CD4-positive, alpha-beta T cell treated with Interleukin-21 for 1 hour (primary cell): ENCODE results near the gene RCCD1.

ENCODE experiments used
- DNase-seq: peaks from one replicate; pipeline ENCODE4 v3.0.0-alpha.2; 2020

Gene RCCD1

DNA sequence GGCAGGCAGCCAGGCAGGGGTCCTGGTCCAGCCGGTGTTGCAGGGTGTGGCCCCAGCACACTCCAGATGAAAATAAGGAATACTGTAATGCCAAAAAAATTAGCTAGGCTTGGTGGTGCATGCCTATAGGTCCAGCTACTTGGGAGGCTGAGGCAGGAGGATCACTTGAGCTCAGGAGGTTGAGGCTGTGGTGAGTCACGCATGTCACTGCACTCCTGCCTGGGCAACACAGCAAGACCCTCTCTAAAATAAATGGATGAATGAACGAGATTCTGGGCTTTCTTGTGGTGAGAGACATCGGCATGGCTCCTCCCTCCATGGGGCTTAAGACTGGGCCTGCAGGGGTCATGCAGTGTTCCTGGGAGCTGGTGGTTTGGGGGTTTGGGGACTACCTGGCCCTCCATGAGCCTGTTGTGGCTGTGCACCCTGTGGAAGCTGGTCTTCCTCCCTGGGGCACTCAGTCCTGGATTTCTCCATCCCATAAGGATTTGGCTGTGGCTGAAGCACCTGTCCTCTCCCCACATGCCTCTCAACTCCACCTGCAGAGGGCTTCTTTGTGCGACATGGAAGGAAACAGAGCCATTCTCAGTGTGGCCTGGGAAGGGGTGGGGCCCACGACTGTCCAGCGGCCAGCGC, 7.6 kb upstream of the RCCD1 start:
- DNase-seq, result no peak

DNA sequence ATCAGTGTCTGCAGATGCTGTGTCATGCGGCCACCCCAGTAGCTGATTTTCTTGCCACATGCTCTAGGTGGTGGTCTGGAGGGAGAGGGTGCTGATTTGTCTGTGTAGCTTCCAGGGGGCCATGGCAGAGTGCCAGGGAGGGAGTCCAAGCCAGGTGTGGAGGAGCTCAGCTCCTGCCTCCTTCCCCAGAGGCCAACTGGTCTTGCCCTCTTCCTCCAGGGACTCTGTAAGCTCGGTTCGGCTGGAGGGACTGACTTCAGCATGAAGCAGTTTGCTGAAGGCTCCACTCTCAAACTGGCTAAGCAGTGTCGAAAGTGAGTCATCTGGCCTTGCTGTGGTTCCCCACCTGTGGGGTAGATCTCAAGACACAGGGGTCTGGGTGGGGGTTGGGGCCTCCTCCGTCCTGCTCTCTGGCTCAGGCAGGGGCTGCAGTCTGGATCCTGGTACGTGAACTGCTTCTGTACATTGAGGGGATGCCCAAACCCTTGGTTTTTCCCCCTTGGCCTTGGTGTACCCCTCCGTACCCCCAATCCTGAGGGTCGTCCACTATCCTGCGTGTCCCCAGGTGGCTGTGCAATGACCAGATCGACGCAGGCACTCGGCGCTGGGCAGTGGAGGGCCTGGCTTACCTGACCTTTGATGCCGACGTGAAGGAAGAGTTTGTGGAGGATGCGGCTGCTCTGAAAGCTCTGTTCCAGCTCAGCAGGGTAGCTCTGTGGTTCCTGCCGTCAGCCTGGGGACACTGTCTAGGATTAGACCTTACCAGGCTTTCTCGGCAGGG, 6.9 kb upstream of the RCCD1 start:
- no peak for DNase-seq

DNA sequence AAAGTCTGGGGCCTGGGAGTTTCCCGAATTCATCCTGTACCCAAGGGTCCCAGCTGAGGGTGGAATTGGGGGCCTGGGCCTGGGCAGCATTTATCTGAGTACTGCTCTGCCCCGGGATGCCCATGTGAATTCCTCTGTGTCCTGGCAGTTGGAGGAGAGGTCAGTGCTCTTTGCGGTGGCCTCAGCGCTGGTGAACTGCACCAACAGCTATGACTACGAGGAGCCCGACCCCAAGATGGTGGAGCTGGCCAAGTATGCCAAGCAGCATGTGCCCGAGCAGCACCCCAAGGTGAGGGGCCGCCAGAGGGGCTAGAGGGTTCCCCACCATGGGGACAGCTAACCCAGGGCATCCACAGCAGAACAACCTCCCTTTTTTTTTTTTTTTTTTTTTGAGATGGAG, 6.2 kb upstream of the RCCD1 start:
- DNase-seq, result no peak

DNA sequence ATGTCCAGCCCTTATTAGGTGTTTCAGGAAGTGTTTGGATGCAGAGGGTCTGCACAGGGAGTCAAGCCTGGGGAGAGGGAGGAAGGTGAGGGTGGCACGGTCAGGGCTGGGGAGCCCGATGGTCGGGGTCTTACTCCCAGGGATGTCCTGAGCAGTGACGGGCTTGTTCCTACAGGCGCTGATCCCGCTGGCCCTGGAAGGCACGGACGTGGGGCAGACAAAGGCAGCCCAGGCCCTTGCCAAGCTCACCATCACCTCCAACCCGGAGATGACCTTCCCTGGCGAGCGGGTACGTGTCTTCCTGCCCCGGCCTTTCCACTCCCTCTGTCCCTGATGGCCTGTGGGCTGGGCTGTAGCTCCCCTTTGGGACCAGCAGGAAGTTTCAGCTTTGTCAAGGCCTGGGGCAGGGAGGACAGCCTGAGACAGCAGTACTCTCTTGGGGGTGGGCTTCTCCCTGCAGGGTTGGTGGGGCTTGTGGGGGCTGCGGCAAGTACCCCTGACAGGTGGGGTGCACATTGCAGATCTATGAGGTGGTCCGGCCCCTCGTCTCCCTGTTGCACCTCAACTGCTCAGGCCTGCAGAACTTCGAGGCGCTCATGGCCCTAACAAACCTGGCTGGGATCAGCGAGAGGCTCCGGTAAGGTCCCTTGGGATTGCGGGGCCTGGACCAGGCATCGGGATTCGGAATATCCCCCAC, 4.6 kb upstream of the RCCD1 start:
- no peak for DNase-seq

DNA sequence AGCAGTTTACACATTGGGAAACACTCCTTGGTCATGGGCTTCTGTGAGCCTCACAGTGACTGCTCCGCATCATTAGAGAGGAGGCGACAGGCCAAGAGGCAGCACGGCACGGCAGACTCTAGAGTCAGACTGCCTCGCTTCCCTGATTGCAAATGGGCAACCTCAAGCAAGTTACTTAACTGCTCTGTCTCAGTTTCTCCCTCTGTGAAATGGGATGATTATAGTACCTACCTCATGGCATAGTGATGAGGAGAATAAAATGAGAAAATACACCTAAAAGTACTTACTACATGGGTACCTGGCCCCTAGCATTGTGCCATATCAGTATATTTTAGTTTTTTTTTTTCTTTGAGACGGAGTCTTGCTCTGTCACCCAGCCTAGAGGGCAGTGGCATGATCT, 4.0 kb upstream of the RCCD1 start:
- no peak for DNase-seq

DNA sequence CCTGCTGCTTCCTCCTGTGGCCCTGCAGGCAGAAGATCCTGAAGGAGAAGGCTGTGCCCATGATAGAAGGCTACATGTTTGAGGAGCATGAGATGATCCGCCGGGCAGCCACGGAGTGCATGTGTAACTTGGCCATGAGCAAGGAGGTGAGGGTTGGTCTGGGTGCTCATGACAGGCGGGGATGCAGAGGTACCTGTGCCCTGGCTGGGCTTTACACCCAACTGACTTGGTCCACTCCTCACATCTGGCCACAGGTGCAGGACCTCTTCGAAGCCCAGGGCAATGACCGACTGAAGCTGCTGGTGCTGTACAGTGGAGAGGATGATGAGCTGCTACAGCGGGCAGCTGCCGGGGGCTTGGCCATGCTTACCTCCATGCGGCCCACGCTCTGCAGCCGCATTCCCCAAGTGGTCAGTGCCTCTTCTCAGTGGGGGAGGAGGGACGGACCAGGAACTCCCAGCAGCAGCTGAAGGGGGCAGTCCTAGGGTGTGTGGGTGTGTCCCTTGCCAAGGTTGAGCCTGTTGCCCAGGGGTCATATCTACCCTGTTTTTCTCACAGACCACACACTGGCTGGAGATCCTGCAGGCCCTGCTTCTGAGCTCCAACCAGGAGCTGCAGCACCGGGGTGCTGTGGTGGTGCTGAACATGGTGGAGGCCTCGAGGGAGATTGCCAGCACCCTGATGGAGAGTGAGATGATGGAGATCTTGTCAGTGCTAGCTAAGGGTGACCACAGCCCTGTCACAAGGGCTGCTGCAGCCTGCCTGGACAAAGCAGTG, 1.6 kb upstream of the RCCD1 start:
- no peak for DNase-seq

DNA sequence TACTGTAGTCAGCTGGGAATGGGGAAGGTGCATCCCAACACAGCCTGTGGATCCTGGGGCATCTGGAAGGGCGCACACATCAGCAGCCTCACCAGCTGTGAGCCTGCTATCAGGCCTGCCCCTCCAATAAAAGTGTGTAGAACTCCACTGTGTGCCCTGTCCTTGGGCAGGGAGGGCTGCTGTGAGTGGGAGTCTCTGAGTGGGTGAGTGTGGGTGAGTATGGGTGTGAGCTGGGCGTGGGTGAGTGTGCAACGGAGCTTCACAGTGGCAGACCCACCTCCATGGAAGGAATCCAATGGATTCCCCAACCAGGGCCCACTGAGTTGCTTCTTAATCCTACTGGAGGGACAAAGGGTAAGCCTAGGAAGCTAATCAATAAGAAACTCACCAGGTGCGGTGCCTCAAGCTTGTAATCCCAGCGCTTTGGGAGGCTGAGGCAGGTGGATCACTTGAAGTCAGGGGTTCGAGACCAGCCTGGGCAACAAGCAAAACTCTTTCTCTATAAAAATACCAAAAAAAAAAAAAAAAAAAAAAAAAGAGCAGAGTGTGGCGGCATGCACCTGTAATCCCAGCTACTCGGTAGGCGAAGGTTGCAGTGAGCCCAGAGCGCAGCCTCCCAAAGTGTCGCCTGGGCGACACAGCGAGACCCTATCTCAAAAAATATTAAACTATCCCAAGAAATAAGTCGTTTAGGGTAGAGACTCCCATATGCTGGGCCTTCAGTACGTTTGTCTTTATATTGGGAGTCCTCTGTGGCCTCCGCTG, 555 bp upstream of the RCCD1 start:
- DNase-seq, result no peak

DNA sequence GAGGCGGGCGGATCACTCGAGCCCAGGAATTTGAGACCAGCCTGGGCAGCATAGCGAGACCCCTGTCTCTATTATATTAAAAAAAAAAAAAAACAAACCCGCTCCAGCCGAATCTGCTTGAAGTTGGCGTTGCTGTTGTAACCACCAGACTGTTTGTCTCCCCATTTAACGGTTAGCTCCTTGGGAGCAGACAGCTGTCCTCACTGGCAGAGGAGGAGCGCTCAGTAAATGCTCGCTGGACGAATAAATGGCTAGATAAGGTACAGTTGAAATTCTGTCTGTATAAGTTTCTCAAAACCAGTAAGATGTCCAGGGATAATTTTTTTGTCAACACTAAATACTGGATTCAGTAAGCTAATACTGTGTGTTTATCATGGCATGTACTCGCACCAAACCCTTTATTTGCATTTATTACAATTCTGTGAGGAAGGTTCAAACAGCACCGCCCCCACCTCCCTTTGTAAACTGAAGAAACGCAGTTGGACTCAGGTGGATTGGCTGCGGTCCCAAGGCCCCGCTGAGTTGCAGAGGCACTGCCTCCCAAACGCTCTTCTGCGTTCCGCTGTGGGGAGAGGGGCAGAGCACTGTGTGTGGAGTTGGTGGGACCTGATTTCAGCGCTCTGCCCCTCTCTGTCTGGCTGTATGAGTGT, 1.1 kb downstream of the RCCD1 start:
- no peak for DNase-seq

DNA sequence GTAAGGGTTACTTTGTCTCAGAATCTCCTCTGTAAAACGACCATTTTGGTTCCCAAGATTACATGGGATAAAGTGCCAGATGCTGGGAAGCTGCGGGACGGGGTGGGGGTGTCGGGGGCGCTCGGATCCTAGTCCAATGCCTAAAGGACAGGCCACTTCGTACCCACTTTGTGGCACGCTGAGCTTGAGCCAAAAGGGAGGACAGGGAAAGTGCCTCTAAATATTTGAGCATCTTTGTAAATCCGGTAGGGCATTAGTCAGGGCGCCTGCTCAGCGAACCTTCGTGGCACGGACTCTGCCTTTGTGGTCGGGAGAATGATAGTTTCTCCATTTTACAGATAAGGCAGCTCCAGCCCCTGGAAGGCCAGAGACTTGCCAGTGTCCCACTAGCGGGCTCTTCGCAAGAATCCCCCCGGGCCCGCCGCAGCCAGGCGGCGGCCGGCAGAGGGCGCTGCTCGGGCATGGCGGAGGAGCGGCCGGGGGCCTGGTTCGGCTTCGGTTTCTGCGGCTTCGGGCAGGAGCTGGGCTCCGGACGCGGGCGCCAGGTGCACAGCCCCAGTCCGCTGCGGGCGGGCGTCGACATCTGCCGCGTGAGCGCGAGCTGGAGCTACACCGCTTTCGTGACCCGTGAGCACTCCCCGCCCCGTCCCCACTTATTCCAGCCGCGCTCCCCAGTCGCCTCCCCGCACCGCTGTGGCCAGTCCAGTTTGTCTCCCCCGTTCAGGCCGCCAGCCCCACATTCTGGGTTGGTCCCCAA, 1.8 kb downstream of the RCCD1 start:
- DNase-seq, result peak; percentile 67

DNA sequence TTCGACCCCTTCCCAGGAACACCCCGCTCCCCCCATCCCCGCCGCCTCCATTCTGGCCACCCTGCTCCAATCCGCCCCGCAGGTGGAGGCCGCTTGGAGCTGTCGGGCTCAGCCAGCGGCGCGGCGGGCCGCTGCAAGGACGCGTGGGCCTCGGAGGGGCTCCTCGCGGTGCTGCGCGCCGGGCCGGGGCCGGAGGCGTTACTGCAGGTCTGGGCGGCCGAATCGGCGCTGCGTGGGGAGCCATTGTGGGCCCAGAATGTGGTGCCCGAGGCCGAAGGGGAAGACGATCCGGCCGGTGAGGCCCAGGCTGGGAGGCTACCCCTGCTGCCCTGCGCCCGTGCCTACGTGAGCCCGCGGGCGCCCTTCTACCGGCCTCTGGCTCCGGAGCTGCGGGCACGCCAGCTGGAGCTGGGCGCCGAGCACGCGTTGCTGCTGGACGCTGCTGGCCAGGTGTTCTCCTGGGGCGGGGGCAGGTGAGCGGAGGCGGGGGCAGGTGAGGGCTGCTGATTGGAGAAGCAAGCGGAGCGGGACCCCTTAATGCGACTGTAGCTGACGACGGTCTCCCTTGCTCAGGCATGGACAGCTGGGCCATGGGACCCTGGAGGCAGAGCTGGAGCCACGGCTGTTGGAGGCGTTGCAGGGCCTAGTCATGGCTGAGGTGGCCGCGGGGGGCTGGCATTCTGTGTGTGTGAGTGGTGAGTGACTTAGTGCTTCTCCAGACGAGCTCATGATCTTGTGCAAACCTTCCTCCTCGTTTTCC, 2.5 kb downstream of the RCCD1 start:
- DNase-seq, result no peak

DNA sequence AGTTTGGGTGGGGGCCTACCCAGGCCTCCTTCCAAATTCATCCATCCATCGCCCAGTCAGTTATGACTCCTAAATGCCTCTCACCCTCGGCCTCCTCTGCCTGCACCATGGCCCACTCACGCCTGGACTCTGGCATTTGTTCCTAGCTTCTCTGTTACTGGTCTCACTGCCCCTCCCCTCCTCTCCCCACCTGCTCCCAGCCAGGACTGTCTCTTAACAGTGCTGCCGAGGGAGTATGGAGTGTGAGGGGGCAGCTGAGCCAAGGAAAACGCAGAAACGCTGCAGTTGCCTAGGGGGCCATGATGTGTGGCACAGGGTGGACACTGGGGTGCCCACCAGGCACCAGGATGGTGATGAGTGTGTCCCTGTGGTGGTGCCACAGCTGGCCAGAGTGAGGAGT, 3.1 kb downstream of the RCCD1 start:
- no peak for DNase-seq

DNA sequence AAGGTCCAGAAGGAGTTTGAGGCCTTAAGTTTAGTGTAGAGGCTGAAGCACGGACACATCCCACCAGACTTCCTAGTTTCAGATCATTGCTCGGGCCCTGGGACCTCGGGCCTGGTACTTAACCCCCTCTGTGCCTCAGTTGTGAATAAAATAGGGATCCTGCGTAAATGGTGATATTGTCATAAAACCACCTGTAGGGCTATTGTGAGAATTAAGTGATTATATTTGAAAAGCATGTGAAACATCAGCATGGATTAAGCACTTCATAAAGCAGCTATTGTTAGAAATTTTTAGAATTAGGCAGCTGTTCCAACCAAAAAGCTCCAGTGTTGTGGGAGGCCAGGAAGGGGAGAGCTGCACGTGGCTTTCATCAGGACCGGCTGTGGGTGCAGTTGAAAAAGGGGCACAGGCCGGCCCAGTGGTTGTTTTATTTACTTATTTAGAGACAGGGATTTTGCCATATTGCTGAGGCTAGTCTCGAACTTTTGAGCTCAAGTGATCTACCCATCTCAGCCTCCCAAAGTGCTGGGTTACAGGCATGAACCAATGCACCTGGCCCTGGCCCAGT, 4.4 kb downstream of the RCCD1 start:
- no peak for DNase-seq

DNA sequence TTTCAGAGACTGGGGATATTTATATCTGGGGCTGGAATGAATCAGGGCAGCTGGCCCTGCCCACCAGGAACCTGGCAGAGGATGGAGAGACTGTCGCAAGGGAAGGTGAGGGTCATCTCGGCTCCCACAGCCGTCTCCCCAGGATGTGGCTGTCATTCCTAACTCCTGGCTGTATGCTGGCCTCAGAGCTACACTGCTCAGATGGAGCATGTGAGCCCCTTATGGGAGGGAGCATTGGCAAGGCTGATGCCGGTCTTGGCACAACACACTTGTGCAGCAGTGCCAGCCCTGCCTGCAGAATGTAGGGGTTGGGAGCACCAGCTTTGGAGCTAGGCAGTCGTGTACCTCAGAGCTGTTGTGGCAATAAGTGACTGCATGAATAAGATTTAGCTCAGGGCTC, 5.2 kb downstream of the RCCD1 start:
- no peak for DNase-seq

DNA sequence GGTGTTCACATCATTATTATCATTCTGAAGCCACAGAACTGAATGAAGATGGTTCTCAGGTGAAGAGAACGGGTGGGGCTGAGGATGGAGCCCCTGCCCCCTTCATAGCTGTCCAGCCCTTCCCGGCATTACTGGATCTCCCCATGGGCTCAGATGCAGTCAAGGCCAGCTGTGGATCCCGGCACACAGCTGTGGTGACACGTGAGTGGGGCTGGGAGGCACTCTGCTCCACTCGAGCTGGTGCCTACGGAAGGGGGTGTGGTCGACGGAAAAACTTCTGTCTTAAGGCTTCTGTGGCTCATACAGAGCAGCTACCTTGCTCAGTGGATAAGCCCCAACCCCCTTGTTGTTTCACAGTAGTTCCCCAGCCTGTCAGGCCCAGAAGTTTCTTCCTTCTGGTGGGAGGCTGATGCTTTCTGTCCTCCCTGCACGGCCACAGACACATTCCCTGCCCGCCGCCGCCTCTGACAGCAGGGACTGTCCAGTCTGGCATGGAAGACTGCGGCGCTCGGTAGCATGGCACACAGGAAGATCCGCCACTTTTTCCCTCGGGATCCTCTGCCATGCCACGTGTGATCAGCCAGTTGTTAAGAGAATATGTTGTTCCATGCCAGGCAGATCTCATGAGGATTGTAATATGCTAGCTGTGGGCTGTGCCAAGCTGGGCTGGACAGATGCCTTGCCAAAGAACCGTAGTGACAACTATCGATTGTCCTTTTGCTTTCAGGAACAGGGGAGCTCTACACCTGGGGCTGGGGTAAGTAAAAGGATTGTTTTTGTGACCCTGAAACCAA, 5.8 kb downstream of the RCCD1 start:
- no peak for DNase-seq

DNA sequence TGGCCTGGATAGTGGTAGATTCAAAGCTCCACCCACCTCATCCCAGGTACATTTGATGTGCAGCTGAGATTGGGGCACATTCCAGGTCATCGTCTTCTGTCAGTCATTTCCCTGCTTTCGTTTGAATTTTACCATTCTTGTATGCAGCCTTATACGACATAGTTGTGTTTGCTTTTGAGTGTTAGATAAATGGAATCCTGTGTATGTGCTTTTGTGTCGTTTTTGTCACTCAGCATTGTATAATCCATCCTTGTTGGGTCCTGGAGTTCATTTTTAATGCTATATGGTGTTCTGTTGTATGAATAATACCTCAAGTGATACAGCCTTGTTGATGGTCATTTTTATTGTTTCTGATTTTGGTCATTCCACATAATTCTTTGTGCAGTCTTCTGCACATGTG, 7.3 kb downstream of the RCCD1 start:
- no peak for DNase-seq

DNA sequence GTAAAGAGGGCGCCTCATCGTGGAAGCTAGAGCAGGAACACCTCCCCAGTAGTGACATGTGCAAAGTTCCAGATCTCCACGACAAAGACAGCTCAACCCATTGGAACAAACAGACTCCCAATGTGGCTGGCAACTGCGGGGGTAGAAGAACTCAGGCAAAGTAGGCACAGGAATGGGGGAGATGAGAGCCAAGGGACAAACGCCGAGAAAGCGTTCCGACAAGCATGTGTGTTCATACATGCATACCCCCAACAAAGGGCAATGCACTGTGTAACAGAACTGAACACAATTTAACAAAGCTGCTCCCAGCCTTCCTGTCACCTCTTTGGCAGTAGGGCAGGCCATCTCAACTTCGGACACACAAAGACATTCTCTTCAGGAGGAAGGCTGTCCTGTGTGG, 11.6 kb downstream of the RCCD1 start:
- DNase-seq, result no peak

DNA sequence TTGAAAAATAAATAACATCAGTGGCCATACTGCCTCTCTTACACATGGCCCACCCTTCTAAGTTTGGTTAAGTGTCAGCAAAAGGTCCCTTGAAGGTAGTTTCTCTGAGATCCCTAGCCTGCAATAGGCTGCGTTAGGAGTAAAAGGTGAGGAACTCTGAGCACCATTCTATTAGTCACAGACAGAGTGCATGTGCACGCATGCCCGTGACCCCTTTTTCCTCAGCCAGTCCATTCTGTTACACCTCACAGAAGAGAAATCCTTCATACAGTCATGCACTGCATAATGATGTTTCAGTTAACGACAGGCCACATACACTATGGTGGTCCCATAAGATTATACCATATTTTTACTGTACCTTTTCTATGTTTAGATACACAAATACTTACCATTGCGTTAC, 12.5 kb downstream of the RCCD1 start:
- DNase-seq, result no peak

DNA sequence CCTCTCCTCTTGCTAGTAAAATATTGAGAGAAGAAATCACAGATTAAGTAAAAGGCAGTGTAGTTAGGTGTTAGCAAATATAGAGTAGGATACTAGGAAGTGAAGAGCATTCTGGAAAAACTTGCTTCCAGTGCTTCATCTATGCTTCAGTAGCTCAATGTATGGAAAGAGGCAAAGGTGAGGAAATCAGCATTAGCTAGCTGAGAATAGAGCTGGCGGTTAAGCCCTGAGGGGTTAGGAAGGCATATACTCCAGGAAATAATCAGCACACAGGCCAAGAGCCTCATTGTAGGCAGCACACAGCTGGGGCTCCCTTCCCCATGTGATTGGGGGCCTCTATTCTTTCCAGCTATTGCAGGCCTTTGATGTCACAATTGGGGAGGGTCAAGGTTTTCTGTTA, 13.8 kb downstream of the RCCD1 start:
- no peak for DNase-seq

DNA sequence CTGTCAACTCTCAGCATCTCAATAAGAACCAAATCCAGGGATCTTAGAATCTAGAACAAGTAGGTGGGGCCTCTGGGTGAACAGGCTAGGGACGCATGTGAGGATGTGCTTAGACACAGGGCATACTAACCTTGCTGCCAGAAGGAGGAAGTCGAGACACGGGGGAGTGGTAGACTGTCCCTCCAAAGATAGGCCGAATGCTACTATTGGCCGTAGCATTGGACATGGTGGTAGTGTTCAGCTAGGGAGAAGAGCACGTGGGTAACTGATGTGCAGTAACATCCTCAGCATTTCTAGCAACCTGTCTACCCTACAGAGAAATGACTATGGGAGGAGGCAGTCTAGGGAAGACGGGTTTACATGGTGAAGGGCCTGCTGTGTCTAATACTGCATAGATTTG, 15.6 kb downstream of the RCCD1 start:
- DNase-seq, result no peak
